ENCODE measurements around the gene JUND.

GRCh38 chr19:18300930-18301717, 19.7 kb upstream of the JUND start:
- TF ChIP-seq EP300 (IDR thresholded peaks at IDR 0.05): no peak
- TF ChIP-seq CTCF (IDR thresholded peaks at IDR 0.05): peak in 1 of 6 experiments; percentile 6
